OCI-LY1 (cell line): ENCODE data around the gene GPR32.

ENCODE experiments used
- H2AFZ ChIP-seq: fragments of 200-600 bp; sonication (generic), shearing (Covaris generic); 2 replicates; pipeline ENCODE4 v1.6.0; 2014; ENCODE audit warnings: antibody characterized with exemption, mild to moderate bottlenecking, low read length
- H3F3A ChIP-seq: fragments of 200-600 bp; sonication (generic), shearing (Covaris generic); 2 replicates; pipeline ENCODE4 v1.6.0; 2014; ENCODE audit warnings: mild to moderate bottlenecking, antibody characterized with exemption, low read length, moderate library complexity; ENCODE audit not compliant: insufficient read depth
- H3K27ac ChIP-seq: fragments of 200-600 bp; sonication (generic); 2 replicates; pipeline ENCODE4 v1.5.1; 2014; ENCODE audit warnings: low read length, mixed run types, mild to moderate bottlenecking, low read depth; ENCODE audit not compliant: poor library complexity, severe bottlenecking
- H3K27me3 ChIP-seq: fragments of 200-600 bp; sonication (generic); 2 replicates; pipeline ENCODE4 v1.6.0; 2014; ENCODE audit warnings: antibody characterized with exemption, mild to moderate bottlenecking, low read length, moderate library complexity; ENCODE audit not compliant: insufficient read depth
- H3K36me3 ChIP-seq: fragments of 200-600 bp; sonication (generic); 2 replicates; pipeline ENCODE4 v1.6.1; 2014; ENCODE audit warnings: mild to moderate bottlenecking, antibody characterized with exemption, low read length, moderate library complexity, mixed read lengths; ENCODE audit not compliant: insufficient read depth
- H3K4me1 ChIP-seq: fragments of 200-600 bp; sonication (generic); 2 replicates; pipeline ENCODE4 v1.5.1; 2014; ENCODE audit warnings: mild to moderate bottlenecking, low read length, moderate library complexity; ENCODE audit not compliant: insufficient read depth, severe bottlenecking
- H3K4me2 ChIP-seq: fragments of 200-600 bp; sonication (generic), shearing (Covaris generic); 2 replicates; pipeline ENCODE4 v1.6.1; 2014; ENCODE audit warnings: low read length
- H3K4me3 ChIP-seq: fragments of 200-600 bp; sonication (generic); 2 replicates; pipeline ENCODE4 v1.5.1; 2014; ENCODE audit warnings: low read length, low read depth, mild to moderate bottlenecking, mixed read lengths; ENCODE audit not compliant: poor library complexity, severe bottlenecking
- H3K79me2 ChIP-seq: fragments of 200-600 bp; shearing (Covaris generic); 2 replicates; pipeline ENCODE4 v1.6.1; 2016; ENCODE audit warnings: mixed run types, low read length, mixed read lengths; ENCODE audit not compliant: insufficient read depth
- H3K9ac ChIP-seq: fragments of 200-600 bp; sonication (generic), shearing (Covaris generic); 2 replicates; pipeline ENCODE4 v1.6.1; 2014; ENCODE audit warnings: mild to moderate bottlenecking, low read length, mixed read lengths
- H3K9me2 ChIP-seq: fragments of 200-600 bp; sonication (generic), shearing (Covaris generic); 2 replicates; pipeline ENCODE4 v1.6.1; 2014; ENCODE audit warnings: low read depth, mild to moderate bottlenecking, low read length, mixed read lengths
- H3K9me3 ChIP-seq: fragments of 200-600 bp; shearing (Covaris generic); 2 replicates; pipeline ENCODE4 v1.6.1; 2014; ENCODE audit warnings: low read length, mixed read lengths
- H4K20me1 ChIP-seq: fragments of 200-600 bp; sonication (generic), shearing (Covaris generic); 2 replicates; pipeline ENCODE4 v1.6.0; 2016; ENCODE audit warnings: mild to moderate bottlenecking, low read length; ENCODE audit not compliant: insufficient read depth
- CTCF ChIP-seq: fragments of 200-600 bp; sonication (generic), shearing (Covaris generic); IDR thresholded peaks from 2 replicates; pipeline ENCODE4 v1.5.1; 2017; ENCODE audit warnings: mild to moderate bottlenecking, antibody characterized with exemption, low read length, moderate library complexity, mixed read lengths
- EZH2 ChIP-seq: fragments of 200-600 bp; sonication (generic), shearing (Covaris generic); IDR thresholded peaks from 2 replicates; pipeline ENCODE4 v1.8.0; 2017; ENCODE audit warnings: borderline replicate concordance, mixed run types, mild to moderate bottlenecking, antibody characterized with exemption, low read length, moderate library complexity, mixed read lengths

Gene GPR32

DNA sequence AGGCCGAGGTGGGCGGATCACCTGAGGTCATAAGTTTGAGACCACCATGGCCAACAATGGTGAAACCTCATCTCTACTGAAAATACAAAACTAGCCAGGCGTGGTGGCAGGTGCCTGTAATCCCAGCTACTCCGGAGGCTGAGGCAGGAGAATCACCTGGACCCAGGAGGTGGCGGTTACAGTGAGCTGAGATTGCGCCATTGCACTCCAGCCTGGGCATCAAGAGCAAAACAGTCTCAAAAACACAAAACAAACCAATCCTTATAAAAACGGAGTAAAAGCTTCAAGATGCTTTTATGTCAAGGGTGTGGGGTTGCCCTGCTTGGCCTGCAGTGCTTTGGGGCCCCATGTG lies 27.1 kb downstream of the GPR32 start:
- Histone ChIP-seq H3K9me2 (no peaks in the 10 kb centered on the region), H3K79me2 (peaks cover 5% of the 10 kb centered on the region), H4K20me1 (no peaks in the 10 kb centered on the region), H3K9me3 (no peaks in the 10 kb centered on the region), H3K27ac (no peak overlapping the region), H3K9ac (no peak overlapping the region), H2AFZ (no peak overlapping the region), H3K4me1 (peaks cover 11% of the 10 kb centered on the region), H3K36me3 (peaks cover 68% of the 10 kb centered on the region), H3K4me2 (no peak overlapping the region), H3K27me3 (no peaks in the 10 kb centered on the region), H3K4me3 (no peak overlapping the region), H3F3A (no peaks in the 10 kb centered on the region)
- no peak for TF ChIP-seq CTCF
- TF ChIP-seq EZH2: no peak

GRCh38 chr19:50797781-50798658 lies 27.8 kb downstream of the GPR32 start:
- Histone ChIP-seq H3K9me2 (no peaks in the 10 kb centered on the region), H4K20me1 (no peaks in the 10 kb centered on the region), H3K36me3 (peaks cover 74% of the 10 kb centered on the region), H3K27me3 (no peaks in the 10 kb centered on the region), H3K9me3 (no peaks in the 10 kb centered on the region), H3K27ac (no peak overlapping the region), H3K9ac (no peak overlapping the region), H3K4me3 (no peak overlapping the region), H3K79me2 (peaks cover 11% of the 10 kb centered on the region), H3F3A (no peaks in the 10 kb centered on the region), H2AFZ (no peak overlapping the region), H3K4me2 (no peak overlapping the region), H3K4me1 (peaks cover 17% of the 10 kb centered on the region)
- TF ChIP-seq EZH2 (no peak), CTCF (no peak)

GRCh38 chr19:50798659-50799546 lies 28.6 kb downstream of the GPR32 start:
- peaks cover 83% of the 10 kb centered on the region for H3K36me3 ChIP-seq
- H2AFZ ChIP-seq: no peak overlapping the region
- no peak overlapping the region for H3K4me2 ChIP-seq
- no peak overlapping the region for H3K9ac ChIP-seq
- no peaks in the 10 kb centered on the region for H4K20me1 ChIP-seq
- H3F3A ChIP-seq: no peaks in the 10 kb centered on the region
- H3K9me3 ChIP-seq: no peaks in the 10 kb centered on the region
- no peak overlapping the region for H3K27ac ChIP-seq
- H3K9me2 ChIP-seq: no peaks in the 10 kb centered on the region
- H3K79me2 ChIP-seq: peaks cover 20% of the 10 kb centered on the region
- TF ChIP-seq EZH2: no peak
- no peaks in the 10 kb centered on the region for H3K27me3 ChIP-seq
- H3K4me3 ChIP-seq: no peak overlapping the region
- H3K4me1 ChIP-seq: peaks cover 19% of the 10 kb centered on the region
